ENCODE data around the gene STX16. TPM values are rescaled to one million over a fixed set of nuclear protein-coding genes. Genes with fewer than 3 reads are reported as not detected.

Gene STX16
- total RNA-seq, 1 donor: 26.5 TPM

DNA sequence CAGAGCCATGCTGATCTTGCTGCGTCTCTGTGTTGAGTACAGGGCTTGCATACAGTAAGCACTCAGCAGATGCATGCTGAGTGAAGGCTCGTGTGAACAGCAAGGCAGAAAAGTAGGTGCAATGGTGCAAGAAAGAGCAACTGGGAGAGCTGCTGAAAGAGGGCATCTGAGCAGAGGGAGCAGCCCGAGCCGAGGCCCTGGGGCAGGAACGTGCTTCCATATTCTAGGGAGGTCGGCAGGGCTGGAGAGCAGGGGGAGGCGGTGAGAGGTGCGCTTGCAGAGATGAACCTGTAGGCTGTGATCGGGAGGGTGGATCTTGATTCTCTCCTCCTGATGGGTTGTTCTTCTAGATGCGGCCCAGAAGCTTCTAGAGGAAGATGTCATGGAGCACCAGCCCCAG lies 26.4 kb upstream of the STX16 start:
- no peak overlapping the region for H3K4me3 ChIP-seq (ENCODE audit: low read depth, low read length)
- DNase-seq (ENCODE audit: low read depth): no peak
- TF ChIP-seq, protein P1, sequence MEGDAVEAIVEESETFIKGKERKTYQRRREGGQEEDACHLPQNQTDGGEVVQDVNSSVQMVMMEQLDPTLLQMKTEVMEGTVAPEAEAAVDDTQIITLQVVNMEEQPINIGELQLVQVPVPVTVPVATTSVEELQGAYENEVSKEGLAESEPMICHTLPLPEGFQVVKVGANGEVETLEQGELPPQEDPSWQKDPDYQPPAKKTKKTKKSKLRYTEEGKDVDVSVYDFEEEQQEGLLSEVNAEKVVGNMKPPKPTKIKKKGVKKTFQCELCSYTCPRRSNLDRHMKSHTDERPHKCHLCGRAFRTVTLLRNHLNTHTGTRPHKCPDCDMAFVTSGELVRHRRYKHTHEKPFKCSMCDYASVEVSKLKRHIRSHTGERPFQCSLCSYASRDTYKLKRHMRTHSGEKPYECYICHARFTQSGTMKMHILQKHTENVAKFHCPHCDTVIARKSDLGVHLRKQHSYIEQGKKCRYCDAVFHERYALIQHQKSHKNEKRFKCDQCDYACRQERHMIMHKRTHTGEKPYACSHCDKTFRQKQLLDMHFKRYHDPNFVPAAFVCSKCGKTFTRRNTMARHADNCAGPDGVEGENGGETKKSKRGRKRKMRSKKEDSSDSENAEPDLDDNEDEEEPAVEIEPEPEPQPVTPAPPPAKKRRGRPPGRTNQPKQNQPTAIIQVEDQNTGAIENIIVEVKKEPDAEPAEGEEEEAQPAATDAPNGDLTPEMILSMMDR (IDR thresholded peaks at IDR 0.05; ENCODE audit: insufficient read depth, low read length): no peak

DNA sequence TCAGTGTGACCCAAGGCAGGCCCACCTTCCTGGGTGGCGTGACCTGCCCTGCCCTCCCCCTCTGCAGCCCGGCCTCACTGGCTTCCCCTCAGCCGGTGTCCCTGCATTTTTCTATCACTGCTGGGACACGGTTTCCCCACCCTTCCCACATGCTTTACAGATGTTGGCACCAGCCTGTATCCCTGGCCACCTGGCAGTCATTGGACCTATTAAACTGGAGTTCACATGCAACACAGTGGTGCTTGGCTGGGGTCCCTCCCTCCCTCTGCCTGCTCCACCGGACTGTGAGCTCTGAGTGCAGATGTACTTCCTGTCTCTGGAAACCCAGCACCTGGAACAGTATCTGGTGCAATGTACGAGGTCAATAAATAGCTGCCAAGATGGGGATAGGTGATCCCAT lies 25.5 kb upstream of the STX16 start:
- H3K4me3 ChIP-seq (ENCODE audit: low read depth, low read length): no peak overlapping the region
- DNase-seq (ENCODE audit: low read depth): no peak
- TF ChIP-seq, protein P1 (IDR thresholded peaks at IDR 0.05; ENCODE audit: insufficient read depth, low read length): no peak

DNA sequence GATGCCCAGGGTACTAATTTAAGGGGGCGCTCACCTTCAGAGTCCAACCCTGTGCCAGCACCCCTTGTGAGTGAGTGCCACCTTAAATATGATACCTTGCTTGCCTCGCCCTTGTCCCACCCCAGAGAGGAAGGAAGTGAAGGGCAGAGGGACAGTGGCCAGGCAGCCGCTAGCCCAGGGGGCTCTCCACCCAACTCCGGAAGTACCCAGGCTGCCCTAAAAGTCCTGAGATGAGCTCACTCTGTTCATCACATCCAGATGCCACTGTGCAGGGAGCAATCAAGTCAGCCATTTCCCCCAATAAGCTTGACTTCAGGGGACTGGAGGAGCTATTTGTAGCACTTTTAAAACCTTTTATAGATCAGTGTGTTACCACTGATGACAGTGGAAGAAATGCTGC lies 25.0 kb upstream of the STX16 start:
- H3K4me3 ChIP-seq (ENCODE audit: low read depth, low read length): no peak overlapping the region
- DNase-seq (ENCODE audit: low read depth): no peak
- TF ChIP-seq, protein P1 (IDR thresholded peaks at IDR 0.05; ENCODE audit: insufficient read depth, low read length): no peak

DNA sequence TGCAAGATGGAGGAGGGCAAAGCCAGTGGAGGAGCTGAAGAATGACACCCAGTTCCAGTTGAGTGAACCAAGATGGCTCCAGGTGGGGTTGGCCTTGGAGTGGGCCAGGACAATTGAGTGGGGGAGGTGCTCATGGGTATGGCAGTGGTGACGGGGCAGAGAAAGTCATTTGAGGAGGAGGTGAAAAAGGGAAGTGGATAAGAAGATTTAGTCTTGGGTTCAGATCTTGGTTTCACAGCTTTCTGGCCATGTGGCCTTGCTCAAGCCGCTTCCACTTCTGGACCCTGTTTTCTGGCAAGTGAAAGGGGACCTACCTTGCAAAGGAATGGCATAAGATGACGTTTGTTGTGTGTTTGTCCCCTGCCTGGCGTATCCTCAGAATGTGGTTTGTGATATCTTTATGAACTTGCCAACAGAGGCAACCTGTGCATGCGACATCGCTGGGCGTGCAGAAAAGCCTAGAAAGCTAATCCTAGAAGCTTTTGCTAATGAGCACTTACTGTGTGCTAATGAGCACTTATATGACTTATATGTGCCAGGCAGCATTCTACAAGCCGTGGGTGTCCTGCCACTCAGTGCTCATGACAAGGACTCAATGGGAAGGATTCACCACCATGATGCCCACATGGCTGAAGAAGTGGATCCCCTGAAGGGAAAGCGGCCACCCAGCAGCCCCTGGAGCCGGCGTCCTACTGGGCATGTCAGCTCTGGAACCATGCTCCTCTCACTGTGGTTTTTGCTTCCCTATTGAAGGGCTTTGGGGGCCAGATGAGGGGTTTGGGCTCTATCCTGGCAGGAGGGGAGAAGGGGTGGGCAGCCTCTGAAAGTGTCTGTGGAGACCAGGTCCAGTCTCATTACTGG lies 23.6 kb upstream of the STX16 start:
- DNase-seq (ENCODE audit: low read depth): no peak
- no peak overlapping the region for H3K4me3 ChIP-seq (ENCODE audit: low read depth, low read length)
- TF ChIP-seq, protein P1 (IDR thresholded peaks at IDR 0.05; ENCODE audit: insufficient read depth, low read length): no peak

DNA sequence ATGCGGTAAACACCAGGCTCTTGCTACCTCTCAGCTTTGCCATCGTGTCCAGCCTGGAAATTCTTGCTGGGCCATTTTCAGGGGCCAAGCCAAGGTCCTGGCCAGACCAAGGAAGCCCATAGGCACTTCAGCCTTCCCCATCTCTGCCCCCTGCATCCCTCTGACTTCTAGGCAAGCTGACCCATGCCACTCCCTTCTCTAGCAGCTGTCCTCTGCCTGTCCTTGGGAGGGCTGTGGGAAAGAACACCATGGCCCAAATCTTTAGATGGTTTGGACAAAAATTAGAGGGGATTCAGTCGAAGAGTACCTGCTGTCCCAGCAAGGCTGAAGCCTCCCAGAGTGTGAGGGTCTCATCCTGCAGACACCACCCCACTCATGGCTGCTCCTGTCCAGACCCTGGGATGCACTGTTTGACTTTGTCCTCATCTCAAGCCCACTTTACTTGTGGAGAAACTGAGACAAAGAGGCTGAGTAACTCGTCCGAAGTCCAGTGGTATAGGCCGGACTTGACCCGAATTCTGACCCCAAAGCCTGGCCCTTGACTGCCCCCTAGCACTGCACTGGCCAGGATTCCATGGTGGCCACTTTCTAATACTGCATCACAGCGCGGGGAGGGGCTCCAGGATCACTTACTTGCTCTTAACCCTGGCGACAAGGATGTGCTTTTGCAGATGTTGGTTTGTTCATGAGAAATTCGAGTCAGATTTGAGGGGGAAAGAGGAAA lies 22.4 kb upstream of the STX16 start:
- no peak for DNase-seq (ENCODE audit: low read depth)
- TF ChIP-seq, protein P1 (IDR thresholded peaks at IDR 0.05; ENCODE audit: insufficient read depth, low read length): no peak

DNA sequence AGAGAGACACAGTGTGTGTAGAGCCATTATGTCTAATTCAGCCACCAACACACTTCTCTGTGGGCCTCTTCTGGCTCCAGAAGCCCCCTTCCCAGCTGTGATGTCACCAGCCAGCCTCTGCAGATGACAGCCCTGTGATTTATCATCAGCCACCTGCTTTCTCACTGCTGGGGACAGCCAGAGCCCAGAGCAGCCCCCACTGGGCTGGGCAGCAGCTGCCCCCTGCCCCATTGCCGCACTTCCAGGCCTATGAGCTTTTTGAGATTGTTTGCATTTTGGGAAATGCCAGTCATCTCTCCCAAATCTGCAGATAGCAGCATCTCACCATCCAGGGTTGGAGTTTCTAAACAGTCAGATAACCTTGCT lies 21.9 kb upstream of the STX16 start:
- no peak for DNase-seq (ENCODE audit: low read depth)
- H3K4me3 ChIP-seq (ENCODE audit: low read depth, low read length): no peak overlapping the region
- TF ChIP-seq, protein P1 (IDR thresholded peaks at IDR 0.05; ENCODE audit: insufficient read depth, low read length): no peak

More for the DNA sequence above, 22.4 kb upstream of the STX16 start:
- no peak overlapping the region for H3K4me3 ChIP-seq (ENCODE audit: low read depth, low read length)
